ENCODE results near the gene SLC17A8.

DNA sequence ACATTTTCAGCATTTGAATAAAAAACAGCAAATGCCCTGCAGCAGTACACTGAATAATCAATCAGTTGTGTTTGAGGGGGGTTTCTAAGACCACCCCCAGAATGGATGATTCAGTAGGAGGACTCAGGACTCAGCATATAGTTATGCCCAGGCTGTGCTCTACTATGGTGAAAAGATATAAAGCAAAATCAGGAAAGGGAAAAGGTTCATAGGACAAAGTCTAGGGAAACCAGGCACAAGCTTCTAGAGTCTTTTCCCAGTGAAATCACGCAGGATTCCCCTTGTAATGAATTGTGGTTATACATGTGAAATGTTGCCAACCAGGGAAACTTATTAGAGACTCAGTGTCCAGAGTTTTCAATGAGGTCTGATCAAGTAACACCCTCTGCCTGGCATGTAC lies 25.0 kb upstream of the SLC17A8 start:
- TF ChIP-seq, protein P1, sequence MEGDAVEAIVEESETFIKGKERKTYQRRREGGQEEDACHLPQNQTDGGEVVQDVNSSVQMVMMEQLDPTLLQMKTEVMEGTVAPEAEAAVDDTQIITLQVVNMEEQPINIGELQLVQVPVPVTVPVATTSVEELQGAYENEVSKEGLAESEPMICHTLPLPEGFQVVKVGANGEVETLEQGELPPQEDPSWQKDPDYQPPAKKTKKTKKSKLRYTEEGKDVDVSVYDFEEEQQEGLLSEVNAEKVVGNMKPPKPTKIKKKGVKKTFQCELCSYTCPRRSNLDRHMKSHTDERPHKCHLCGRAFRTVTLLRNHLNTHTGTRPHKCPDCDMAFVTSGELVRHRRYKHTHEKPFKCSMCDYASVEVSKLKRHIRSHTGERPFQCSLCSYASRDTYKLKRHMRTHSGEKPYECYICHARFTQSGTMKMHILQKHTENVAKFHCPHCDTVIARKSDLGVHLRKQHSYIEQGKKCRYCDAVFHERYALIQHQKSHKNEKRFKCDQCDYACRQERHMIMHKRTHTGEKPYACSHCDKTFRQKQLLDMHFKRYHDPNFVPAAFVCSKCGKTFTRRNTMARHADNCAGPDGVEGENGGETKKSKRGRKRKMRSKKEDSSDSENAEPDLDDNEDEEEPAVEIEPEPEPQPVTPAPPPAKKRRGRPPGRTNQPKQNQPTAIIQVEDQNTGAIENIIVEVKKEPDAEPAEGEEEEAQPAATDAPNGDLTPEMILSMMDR (IDR thresholded peaks at IDR 0.05) = no peak
- TF ChIP-seq ZFX (IDR thresholded peaks at IDR 0.05; ENCODE audit: borderline replicate concordance) = no peak
